ENCODE results near the gene BICC1.

DNA sequence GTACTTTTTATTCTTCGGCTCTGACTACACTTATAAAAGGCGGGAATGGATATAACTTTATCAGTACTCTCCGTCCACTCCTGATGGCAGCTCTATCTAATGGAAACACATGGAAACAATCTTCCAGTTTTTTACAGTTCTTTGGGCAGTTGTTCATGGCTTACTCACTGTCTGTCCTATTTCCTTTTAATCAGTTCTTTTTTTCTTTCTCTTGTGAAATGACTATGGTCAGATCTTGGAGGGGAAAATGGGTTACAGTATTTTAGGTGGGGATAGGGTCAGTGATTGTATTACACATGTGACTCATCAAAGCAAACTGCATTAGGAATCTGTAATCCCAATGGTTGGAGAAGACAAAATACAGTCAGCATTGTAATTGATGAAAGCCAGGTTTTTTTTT, 112.4 kb downstream of the BICC1 start:
- TF ChIP-seq POLR2A (IDR thresholded peaks at IDR 0.05; ENCODE audit: borderline replicate concordance, extremely low read depth, insufficient read depth, insufficient read length) (no peak), YY1 (IDR thresholded peaks at IDR 0.05; ENCODE audit: extremely low read depth, insufficient replicate concordance, low read depth, low read length) (no peak), SP1 (IDR thresholded peaks at IDR 0.05; ENCODE audit: low read depth) (no peak), POLR2AphosphoS5 (IDR thresholded peaks at IDR 0.05; ENCODE audit: low read depth, low read length) (no peak), EZH2 (IDR thresholded peaks at IDR 0.05) (no peak), ZNF274 (IDR thresholded peaks at IDR 0.05; ENCODE audit: low read depth, low read length) (no peak), JUND (IDR thresholded peaks at IDR 0.05) (no peak)
- TF ChIP-seq, protein P1, sequence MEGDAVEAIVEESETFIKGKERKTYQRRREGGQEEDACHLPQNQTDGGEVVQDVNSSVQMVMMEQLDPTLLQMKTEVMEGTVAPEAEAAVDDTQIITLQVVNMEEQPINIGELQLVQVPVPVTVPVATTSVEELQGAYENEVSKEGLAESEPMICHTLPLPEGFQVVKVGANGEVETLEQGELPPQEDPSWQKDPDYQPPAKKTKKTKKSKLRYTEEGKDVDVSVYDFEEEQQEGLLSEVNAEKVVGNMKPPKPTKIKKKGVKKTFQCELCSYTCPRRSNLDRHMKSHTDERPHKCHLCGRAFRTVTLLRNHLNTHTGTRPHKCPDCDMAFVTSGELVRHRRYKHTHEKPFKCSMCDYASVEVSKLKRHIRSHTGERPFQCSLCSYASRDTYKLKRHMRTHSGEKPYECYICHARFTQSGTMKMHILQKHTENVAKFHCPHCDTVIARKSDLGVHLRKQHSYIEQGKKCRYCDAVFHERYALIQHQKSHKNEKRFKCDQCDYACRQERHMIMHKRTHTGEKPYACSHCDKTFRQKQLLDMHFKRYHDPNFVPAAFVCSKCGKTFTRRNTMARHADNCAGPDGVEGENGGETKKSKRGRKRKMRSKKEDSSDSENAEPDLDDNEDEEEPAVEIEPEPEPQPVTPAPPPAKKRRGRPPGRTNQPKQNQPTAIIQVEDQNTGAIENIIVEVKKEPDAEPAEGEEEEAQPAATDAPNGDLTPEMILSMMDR (IDR thresholded peaks at IDR 0.05 in 2 of 3, conservative IDR thresholded peaks at IDR 0.05 in 1 of 3; ENCODE audit: borderline replicate concordance in 1 of 3, insufficient read depth in 1 of 3, low read depth in 2 of 3, low read length in 2 of 3): no peak
- TF ChIP-seq, protein P2, sequence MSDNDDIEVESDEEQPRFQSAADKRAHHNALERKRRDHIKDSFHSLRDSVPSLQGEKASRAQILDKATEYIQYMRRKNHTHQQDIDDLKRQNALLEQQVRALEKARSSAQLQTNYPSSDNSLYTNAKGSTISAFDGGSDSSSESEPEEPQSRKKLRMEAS (IDR thresholded peaks at IDR 0.05): no peak
